Mucosa of descending colon (tissue), 3 donors: ENCODE measurements around the gene RP9. TPM values are rescaled to one million over a fixed set of nuclear protein-coding genes. Genes with fewer than 3 reads are reported as not detected.

ENCODE experiments used
- ATAC-seq: fragments of 200-7000 bp; cut with Tn5 transposase; one replicate; pipeline ENCODE4 v1.9.1; 2020; ENCODE audit warnings: mild to moderate bottlenecking, moderate library complexity
- DNase-seq, 3 donors: peaks; one replicate each; pipeline ENCODE4 v3.0.0-alpha.2; 2020
- H3K36me3 ChIP-seq: fragments of 200-600 bp; one replicate; pipeline ENCODE4 v1.8.0; 2021; ENCODE audit warnings: low read depth, mild to moderate bottlenecking
- H3K4me1 ChIP-seq: fragments of 200-600 bp; one replicate; pipeline ENCODE4 v1.8.0; 2021; ENCODE audit warnings: low read depth, mild to moderate bottlenecking
- H3K4me3 ChIP-seq: fragments of 200-600 bp; one replicate; pipeline ENCODE4 v1.8.0; 2021; ENCODE audit warnings: mild to moderate bottlenecking
- H3K9me3 ChIP-seq: fragments of 200-600 bp; one replicate; pipeline ENCODE4 v1.8.0; 2021; ENCODE audit warnings: mild to moderate bottlenecking
- CTCF ChIP-seq: fragments of 200-600 bp; IDR thresholded peaks from one replicate; pipeline ENCODE4 v1.8.0; 2022; ENCODE audit warnings: antibody characterized with exemption, mild to moderate bottlenecking
- intact Hi-C, 2 donors: fragments of 100-400 bp; cut with DNase I in 1 of 2; cut with micrococcal nuclease in 1 of 2; formaldehyde crosslinking; loops; one replicate each; pipeline versions ENCODE4 v1.11.0 to v1.11.1; 2022; cut with DNase I, micrococcal nuclease
- total RNA-seq, 3 donors: library from RNA; stranded (reverse); fragmentation: NEBNext Ultra II Directional in 2 of 3; extraction: Animal tissue kit (Norgen Biotek cat#: 25700) in 2 of 3; gene quantifications; one replicate each; pipeline versions ENCODE4 v1.2.1 to v1.2.4, GENCODE V29; 2021 to 2023
- donor health status: DM: no; HTN: no; CAD: no; lungs with moderate emphysema.
- donor health status: DM: no; HTN: no; CAD: no.
- donor health status: DM: no; HTN: yes; CAD: no.

The RP9 gene
- total RNA-seq, 3 donors from 2014 or later: 10.8 to 12.2 (median 11.5) TPM

DNA sequence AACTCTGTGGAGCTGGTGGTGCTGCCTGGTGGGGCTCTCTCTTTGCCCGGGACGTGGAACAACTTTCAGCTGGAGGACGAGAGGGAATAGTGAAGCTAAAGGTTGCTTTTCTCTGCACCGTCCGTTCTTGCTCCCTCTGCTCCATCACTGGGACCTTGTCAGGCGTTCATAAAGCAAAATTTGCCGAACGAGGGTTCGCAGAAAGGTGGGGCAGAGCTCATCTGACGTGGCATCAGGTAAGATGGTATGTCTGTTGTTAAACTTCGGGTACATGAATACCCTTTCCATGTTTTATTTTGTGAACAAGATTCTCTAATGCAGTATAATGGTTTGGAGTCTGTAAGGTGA, 20.6 kb upstream of the RP9 start:
- H3K4me1 ChIP-seq: no peaks in the 10 kb centered on the region
- no peak for TF ChIP-seq CTCF
- peak; percentile 11 for ATAC-seq
- no peaks in the 10 kb centered on the region for H3K36me3 ChIP-seq
- DNase-seq: no peak
- intact Hi-C loops: no loop called here
- no peaks in the 10 kb centered on the region for H3K9me3 ChIP-seq
- H3K4me3 ChIP-seq: peak overlapping the region; percentile 33

GRCh38 chr7:33128990-33129805, 20.0 kb upstream of the RP9 start, which contains the start of gene BBS9:
BBS9 (plus strand) TSS chr7:33129564; CDS start chr7:33146253, 16,689 bp downstream.
- H3K9me3 ChIP-seq: no peaks in the 10 kb centered on the region
- DNase-seq: peak; percentile 96 to 98 (median 97)
- TF ChIP-seq CTCF: no peak

GRCh38 chr7:33128631-33128989, 19.4 kb upstream of the RP9 start:
- peak overlapping the region; percentile 33 for H3K4me3 ChIP-seq
- no peaks in the 10 kb centered on the region for H3K4me1 ChIP-seq
- intact Hi-C loops: no loop called here
- no peaks in the 10 kb centered on the region for H3K36me3 ChIP-seq
- DNase-seq (no peak), ATAC-seq (no peak)
- no peak for TF ChIP-seq CTCF
- H3K9me3 ChIP-seq: no peaks in the 10 kb centered on the region

More at GRCh38 chr7:33128990-33129805, 20.0 kb upstream of the RP9 start, which contains the start of gene BBS9:
- H3K4me3 ChIP-seq: peak within 1 kb of the TSS; percentile 33
- H3K4me1 ChIP-seq: no peaks in the 10 kb centered on the region
- ATAC-seq: peak; percentile 99
- intact Hi-C loops: no loop called here
- no peaks in the 10 kb centered on the region for H3K36me3 ChIP-seq

DNA sequence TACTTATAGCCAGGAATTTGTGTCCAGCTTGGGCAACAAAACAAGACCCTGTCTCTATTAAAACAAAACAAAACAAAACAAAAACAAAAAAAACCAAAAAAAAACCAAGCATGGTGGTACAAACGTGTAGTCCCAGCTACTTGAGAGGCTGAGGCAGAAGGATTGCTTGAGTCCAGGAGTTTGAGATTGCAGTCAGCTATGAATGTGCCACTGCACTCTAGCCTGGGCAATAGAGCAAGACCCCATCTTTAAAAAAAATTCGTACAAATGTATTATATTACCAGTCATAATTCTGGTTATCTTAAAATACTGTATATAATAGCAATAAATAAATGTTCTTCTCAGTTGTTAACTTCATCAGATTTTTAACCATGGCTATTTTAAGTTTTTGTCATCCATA, 17.9 kb upstream of the RP9 start:
- intact Hi-C loops: no loop called here
- no peaks in the 10 kb centered on the region for H3K4me1 ChIP-seq

DNA sequence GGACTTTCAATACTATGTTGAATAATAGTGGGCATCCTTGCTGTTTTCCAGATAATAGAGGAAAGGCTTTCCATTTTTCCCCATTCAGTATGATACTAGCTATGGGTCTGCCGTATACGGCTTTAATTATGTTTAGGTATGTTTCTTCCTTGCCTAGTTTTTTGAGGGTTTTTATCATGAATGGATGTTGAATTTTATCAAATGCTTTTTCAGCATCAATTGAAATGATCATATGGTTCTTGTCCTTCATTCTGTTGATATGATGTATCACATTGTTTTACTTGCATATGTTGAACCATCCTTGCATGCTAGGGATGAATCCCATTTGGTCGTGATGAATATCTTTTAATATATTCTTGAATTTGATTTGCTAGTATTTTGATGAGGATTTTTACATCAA, 9.2 kb upstream of the RP9 start:
- Histone ChIP-seq H3K36me3 (no peaks in the 10 kb centered on the region), H3K4me3 (no peak overlapping the region), H3K4me1 (no peaks in the 10 kb centered on the region), H3K9me3 (peaks cover 6% of the 10 kb centered on the region)
- intact Hi-C loops: no loop called here
- no peak for ATAC-seq
- DNase-seq: no peak
- no peak for TF ChIP-seq CTCF

More for the DNA sequence above, 17.9 kb upstream of the RP9 start:
- no peak for TF ChIP-seq CTCF
- no peak for ATAC-seq
- no peaks in the 10 kb centered on the region for H3K9me3 ChIP-seq
- DNase-seq: no peak
- H3K36me3 ChIP-seq: no peaks in the 10 kb centered on the region
- no peak overlapping the region for H3K4me3 ChIP-seq
